Caki2 (cell line): Measurements from ENCODE around the gene SNX11. TPM values are rescaled to one million over a fixed set of nuclear protein-coding genes. Genes with fewer than 3 reads are reported as not detected.

Experiments used
- DNase-seq: peaks from one replicate; pipeline ENCODE4 v3.0.0-alpha.2; 2015; ENCODE audit warnings: low read depth
- in situ Hi-C: cut with HindIII; loops from 2 replicates; pipeline ENCODE4 v1.10.0; 2016; ENCODE audit warnings: low sequenced_read_pairs, low pct_unique_long_range_greater_than_20kb, mixed read lengths
- total RNA-seq: library from RNA; depleted of rRNA; stranded (reverse); fragments of >200 nt; shearing (Covaris generic); gene quantifications from 2 replicates; pipeline ENCODE4 v1.2.3, GENCODE V29; 2014; ENCODE audit warnings: low replicate concordance

The SNX11 gene
- total RNA-seq, 1 experiment from 2014 or later = 24.8 TPM

GRCh38 chr17:48081858-48082257, 25.7 kb upstream of the SNX11 start:
- in situ Hi-C loops = no loop called here
- DNase-seq = no peak

- in situ Hi-C loops = no loop called here
Observed at GRCh38 chr17:48084932-48085331, 22.6 kb upstream of the SNX11 start.

GRCh38 chr17:48093341-48094045, 14.1 kb upstream of the SNX11 start:
- in situ Hi-C loops = no loop called here
- no peak for DNase-seq

More at GRCh38 chr17:48084932-48085331, 22.6 kb upstream of the SNX11 start:
- no peak for DNase-seq

DNA sequence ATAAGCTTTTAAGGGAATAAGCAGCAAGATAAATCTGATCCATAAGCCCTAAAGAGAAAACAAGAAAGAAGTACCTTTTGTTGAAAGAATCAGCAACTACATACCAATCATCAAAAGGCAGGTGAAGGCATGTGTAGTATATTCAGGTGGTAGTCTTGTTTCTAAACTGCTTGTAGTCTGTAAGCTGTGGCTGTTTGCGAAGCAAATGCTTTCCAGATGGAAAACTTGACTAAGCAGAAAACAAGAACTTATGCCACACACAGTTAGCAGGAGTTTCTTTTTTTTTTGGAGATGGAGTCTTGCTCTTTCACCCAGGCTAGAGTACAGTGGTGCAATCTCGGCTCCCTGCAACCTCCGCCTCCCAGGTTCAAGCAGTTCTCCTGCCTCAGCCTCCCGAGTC, 12.0 kb upstream of the SNX11 start:
- DNase-seq = no peak
- in situ Hi-C loops = no loop called here

DNA sequence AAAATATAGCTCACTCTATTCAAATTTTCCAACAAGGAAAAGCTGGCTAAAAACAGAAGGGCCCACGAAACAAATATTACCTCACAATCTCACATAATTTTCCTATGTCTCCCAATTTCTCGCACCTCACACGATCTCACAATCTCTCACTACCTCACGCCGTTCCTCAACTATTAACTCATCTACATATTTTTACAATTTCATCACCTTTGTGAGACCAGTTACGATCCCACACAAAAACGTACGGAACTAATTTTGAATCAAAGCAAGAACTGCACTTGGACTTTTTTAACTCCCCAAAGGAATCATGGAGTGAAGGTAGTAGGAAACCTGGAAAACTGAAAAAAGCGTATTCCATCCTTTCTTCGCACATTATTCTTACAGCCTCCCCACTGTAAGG, 7.4 kb upstream of the SNX11 start:
- DNase-seq = no peak
- in situ Hi-C loops = no loop called here

DNA sequence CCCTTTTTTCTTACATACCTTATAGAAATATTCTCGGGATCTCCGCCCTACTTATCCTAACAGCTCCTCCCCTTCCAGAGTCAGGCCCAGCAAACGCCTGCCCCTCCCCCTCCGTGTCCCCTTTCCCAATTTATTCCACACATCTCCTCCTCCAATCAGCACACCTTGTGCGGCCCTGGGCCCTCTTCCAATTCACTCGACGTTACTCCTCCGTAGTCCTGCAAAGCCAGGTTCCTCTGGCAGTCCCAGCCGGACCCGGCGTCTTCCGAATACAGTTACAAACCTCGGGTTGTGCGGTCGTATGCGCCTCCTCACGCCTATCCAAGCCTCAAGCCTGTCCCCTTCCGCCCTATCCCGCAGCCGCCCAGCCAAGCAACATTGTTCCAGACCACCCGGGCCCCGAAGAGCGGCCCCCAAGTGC, 7.0 kb upstream of the SNX11 start:
- DNase-seq = peak; percentile 70
- in situ Hi-C loops = no loop called here

DNA sequence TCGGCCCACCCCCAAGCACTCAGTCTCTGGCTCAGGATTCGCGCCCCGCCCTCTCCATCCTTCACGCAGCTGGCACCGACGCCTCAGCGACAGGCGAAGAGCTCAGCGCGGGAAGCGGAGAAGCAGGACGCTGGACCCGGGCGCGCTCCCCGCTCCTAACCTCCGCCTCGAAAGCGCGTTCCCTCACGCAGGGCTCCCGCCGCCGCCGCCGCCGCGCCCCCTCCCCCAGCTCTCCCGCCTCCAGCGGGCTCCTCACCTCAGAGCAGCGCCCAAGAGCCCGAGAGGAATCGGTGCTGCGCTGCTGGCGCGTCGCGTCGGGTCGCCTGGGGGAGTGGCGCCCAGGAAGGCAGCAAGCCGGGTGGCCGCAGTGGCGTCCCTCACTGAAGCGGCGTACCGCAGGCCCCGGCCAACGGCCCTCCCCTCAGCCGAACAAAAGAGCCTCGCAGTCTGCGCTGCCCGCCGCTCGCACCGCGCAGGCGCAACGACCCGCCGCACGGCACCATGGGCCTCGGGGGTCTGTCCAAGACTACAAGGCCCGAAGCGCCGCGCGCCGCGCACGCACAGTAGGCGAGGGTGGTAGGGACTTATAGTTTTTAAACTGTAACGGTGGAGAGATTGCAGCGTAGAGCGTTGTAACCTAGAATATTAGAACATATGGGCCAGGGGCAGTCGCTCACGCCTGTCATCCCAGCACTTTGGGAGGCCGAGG, 6.4 kb upstream of the SNX11 start, which contains the start of gene CBX1:
Gene CBX1 (minus strand): TSS at position 467 of the 709 bp plus-strand sequence. CDS start 24,474 bp downstream, outside the sequence.
- in situ Hi-C loops = no loop called here
- peak; percentile 97 for DNase-seq

DNA sequence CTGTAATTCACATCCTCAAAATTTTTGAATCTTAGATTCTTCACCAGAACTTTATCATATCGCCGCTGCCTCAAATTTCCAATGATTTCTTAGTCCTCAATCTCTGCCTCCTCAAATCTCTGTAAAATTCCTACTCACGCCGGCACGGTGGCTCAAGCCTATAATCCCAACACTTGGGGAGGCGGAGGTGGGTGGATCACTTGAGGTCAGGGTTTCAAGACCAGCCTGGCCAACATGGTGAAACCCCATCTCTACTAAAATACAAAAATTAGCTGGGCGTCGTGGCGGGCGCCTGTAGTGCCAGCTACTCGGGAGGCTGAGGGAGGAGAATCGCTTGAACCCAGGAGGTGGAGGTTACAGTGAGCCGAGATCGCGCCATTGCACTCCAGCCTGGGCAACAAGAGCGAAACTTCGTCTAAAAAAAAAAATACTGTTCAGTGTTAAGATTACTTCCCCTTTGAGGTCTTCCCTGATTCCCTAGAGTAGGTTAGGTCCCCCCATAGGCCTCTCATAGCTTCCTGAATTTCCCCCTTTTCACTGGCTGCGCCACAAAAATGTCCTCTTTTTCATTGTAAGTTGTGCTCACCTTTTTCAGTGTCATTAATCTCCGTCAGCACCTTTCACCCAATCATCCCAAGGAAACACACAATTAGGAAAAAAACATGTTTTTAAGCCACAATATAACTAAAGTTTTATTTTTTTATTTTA, 5.4 kb upstream of the SNX11 start:
- in situ Hi-C loops = no loop called here

DNA sequence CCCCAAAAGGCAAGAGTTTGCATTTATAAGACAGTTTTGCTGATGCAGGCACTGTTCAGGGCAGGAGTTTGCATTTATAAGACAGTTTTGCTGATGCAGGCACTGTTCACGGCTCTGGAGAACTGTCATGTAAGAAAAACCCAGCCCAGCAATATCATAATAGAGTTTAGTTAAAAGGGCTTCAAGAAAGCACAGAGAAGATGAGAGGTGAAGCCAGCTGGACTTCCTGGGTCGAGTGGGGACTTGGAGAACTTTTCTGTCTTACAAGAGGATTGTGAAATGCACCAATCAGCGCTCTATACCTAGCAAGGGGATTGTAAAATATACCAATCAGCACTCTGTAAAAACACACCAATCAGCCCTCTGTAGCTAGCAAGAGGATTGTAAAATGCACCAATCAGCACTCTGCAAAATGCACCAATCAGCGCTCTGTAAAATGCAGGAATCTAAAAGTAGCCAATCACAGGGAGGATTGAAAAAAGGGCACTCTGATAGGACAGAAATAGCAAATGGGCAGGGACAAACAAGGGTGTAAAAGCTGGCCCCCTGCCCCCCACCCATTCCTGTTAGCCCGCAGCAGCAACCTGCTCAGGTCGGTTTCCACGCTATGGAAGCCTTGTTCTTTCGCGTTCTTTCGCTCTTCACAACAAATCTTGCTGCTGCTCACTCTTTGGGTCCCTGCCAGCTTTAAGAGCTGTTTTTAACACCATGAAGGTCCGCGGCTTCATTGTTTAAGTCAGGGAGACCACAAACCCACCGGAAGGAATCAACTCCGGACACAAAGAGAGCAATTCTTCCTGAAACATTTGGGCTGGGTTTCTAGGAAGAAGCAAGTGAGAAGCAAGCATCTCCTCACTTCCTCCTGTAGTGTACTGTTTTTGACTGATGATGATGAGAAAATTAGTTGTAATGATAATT, 4.5 kb upstream of the SNX11 start:
- in situ Hi-C loops = no loop called here
- DNase-seq = peak; percentile 25

More for the DNA sequence above, 5.4 kb upstream of the SNX11 start:
- no peak for DNase-seq

DNA sequence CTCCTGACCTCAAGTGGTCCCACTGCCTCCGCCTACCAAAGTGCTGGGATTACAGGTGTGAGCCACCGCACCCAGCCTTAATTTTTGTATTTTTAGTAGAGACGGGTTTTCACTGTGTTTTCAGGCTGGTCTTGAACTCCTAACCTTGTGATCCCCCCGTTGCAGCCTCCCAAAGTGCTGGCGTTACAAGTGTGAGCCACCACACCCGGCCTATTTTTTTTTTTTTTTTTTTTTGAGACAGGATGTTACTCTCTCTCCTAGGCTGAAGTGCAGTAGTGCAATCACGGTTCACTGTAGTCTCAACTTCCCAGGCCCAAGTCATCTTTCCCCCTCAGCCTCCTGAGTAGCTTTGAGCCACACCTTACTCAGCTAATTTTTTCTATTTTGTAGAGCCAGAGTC, 3.1 kb upstream of the SNX11 start:
- no peak for DNase-seq
- in situ Hi-C loops = no loop called here

DNA sequence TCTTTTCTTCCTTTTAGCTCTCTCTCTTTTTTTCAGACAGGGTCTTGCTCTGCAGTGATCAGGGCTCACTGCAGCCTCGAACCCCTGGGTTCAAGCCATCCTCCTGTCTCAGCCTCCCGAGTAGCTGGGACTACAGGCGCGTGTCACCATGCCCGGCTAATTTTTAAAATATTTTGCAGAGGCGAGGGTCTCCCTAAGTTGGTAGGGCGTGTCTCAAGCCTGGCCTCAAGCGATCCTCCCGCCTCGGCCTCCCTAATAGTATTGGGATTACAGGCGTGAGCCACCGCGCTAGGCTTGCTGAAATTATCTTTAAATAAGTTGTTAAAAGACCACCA, 797 bp upstream of the SNX11 start:
- in situ Hi-C loops = no loop called here
- DNase-seq = no peak

DNA sequence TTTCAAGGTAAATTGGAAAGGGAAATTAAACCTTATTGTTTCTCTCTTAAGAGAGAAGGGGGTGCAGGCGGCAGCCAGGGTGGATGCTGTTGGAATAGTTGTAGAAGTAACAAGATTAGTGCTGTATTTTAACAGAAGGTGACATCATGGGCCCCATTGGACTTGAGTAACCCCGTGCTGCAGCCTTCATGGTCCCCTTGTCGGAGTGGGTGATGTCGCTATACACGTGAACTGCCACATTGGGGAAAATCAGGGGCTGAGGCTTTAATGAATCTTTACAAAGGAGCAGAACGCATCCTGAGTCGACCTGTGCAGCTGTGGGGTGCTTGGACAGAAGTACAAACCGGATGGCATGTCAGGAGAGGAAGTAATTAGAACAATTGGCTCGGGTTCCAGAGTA, 3.2 kb downstream of the SNX11 start:
- in situ Hi-C loops = no loop called here
- DNase-seq = no peak

- in situ Hi-C loops = no loop called here
- no peak for DNase-seq
Observed at GRCh38 chr17:48111937-48112241, 4.3 kb downstream of the SNX11 start.

DNA sequence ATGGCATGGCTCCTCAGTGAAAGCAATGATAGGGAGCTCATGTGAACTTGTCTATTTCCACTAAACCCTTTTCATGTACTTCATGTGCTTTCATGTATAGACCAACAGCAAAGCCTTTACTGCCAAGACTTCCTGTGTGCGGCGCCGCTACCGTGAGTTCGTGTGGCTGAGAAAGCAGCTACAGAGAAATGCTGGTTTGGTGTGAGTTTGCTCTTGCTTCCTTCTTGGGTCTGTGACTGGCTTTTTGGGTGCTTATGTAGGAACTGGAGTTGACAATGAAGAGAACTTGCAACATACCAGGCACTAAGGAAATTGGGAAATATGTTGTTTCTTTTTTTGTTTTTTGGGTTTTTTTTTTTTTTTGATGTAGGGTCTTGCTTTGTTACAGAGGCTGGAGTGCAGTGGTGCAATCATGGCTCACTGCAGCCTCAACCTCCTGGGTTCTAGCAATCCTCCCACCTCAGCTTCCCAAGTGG, 5.7 kb downstream of the SNX11 start:
- DNase-seq = no peak
- in situ Hi-C loops = no loop called here

- in situ Hi-C loops = no loop called here
- no peak for DNase-seq
Observed at GRCh38 chr17:48121923-48122664, 14.5 kb downstream of the SNX11 start.

DNA sequence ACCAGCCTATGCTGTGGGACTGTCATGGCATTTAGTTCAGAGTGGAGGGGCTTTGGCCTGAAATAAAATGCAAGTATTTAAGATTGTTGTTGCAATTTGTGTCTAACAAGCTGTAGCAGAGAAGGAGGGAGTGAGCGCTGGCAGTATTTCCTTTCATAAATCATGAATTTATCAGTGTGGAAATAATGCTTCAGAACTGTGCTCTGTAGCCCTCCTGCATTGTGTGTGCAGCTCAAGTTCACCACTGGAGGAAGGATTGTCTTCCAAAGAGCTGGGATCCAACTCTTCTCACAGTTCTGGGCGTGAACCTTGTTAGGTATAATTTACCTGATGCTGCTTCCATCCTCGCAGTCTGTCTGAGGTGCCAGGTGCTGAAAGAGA, 15.1 kb downstream of the SNX11 start:
- no peak for DNase-seq
- in situ Hi-C loops = no loop called here

DNA sequence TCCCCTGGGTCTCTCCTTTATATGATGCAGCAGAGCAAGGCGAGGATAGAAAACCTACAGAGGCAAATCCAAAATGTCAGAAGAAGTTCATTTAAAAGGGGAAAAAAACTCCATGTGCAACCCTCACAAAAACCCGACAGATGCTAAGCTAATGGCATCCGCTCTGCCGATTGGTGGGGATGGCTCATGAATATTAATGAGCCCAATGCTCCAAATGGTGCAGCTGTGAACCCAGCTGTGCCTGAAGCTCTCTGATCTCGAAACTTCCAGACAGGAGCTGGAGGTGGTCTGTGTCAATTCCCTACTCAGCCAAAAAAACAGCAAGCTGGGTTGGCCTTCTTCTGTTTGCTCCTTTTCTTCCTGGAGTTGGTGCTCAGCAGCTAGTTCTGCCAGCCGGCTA, 15.5 kb downstream of the SNX11 start:
- in situ Hi-C loops = no loop called here
- no peak for DNase-seq
